ENCODE results near the gene KPRP.

KPRP gene

DNA sequence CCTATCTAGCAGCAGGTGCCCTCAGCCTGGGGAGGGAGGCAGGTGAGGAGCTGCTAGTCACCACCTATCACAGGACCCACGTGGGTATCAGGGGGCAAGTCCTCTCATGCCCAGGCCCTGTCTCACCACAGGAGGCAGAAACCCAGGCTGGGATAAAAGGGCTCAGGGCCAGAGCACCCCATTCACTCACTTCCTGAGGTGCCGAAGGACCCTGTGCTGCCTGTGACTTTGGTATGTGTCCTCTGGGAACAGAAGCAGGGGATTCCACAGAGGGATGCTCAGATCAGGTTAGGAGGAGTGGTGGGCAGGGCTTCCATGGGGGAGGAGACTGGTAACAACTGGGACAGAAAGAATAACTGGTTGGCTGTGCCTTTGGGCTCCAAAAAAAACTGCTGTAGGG, 28.3 kb downstream of the KPRP start, which contains the start of gene LCE1E:
TSS of gene LCE1E (plus strand) at position 181 of the 400 bp plus-strand sequence. CDS start 1,043 bp downstream, outside the sequence.
- in situ Hi-C loops (cut with HindIII; ENCODE audit: low sequenced_read_pairs), result no loop called here
- no peak for DNase-seq (ENCODE audit: low read depth, low spot score)
- TF ChIP-seq, protein P1, sequence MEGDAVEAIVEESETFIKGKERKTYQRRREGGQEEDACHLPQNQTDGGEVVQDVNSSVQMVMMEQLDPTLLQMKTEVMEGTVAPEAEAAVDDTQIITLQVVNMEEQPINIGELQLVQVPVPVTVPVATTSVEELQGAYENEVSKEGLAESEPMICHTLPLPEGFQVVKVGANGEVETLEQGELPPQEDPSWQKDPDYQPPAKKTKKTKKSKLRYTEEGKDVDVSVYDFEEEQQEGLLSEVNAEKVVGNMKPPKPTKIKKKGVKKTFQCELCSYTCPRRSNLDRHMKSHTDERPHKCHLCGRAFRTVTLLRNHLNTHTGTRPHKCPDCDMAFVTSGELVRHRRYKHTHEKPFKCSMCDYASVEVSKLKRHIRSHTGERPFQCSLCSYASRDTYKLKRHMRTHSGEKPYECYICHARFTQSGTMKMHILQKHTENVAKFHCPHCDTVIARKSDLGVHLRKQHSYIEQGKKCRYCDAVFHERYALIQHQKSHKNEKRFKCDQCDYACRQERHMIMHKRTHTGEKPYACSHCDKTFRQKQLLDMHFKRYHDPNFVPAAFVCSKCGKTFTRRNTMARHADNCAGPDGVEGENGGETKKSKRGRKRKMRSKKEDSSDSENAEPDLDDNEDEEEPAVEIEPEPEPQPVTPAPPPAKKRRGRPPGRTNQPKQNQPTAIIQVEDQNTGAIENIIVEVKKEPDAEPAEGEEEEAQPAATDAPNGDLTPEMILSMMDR (IDR thresholded peaks at IDR 0.05; ENCODE audit: low read depth, low read length), result no peak
- no peak within 1 kb of the TSS for H3K4me3 ChIP-seq (ENCODE audit: low read depth, low read length)

DNA sequence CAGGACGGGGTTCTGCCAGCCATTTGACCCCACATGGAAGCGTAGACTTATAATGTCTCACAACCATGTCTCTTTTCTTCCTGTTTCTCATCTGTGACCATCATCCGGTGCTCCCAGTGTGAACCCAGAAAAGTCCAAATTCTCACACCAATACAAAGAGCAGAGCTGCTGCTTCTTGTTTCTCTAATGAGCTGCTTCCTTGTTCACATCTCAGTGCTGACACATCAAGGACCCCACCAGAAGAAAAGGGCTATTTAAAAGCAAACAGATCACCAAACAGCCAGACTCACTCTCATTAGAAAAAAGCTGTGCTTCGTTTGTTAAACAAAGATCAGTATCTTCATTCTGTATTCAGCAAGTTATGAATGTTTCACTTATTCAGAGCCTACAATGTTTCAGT, 37.9 kb downstream of the KPRP start:
- DNase-seq (ENCODE audit: low read depth, low spot score), result no peak
- in situ Hi-C loops (cut with HindIII; ENCODE audit: low sequenced_read_pairs), result no loop called here
- H3K4me3 ChIP-seq (ENCODE audit: low read depth, low read length), result no peak overlapping the region
- TF ChIP-seq, protein P1 (IDR thresholded peaks at IDR 0.05; ENCODE audit: low read depth, low read length), result no peak

GRCh38 chr1:152796421-152796820, 38.6 kb downstream of the KPRP start, which contains the start of gene LCE1D:
Gene LCE1D, plus strand, starts transcription at chr1:152796721. Its CDS starts 1,074 bp downstream, at chr1:152797795.
- no peak for DNase-seq (ENCODE audit: low read depth, low spot score)
- in situ Hi-C loops (cut with HindIII; ENCODE audit: low sequenced_read_pairs), result no loop called here
- TF ChIP-seq, protein P1 (IDR thresholded peaks at IDR 0.05; ENCODE audit: low read depth, low read length), result no peak
- no peak within 1 kb of the TSS for H3K4me3 ChIP-seq (ENCODE audit: low read depth, low read length)

DNA sequence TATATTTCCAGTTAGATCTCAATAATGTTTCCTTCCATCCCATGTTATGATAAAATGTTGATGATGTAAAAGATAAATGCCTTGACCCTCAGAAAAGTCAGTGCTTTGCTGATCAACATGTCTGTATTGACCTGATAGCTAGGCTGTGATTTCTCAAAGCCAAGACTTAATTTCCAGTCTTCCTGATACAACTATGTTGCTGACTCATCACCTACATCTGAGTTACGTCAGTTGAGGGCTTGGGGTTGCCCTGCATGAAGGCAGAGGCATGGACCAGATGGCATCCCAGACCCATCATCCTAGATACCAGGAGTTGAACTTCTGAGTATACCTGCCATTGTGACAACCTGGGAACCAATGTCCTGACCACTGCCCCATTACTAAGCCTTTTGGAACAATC, 43.5 kb downstream of the KPRP start:
- in situ Hi-C loops (cut with HindIII; ENCODE audit: low sequenced_read_pairs), result no loop called here
- H3K4me3 ChIP-seq (ENCODE audit: low read depth, low read length), result no peak overlapping the region
- DNase-seq (ENCODE audit: low read depth, low spot score), result no peak
- TF ChIP-seq, protein P1 (IDR thresholded peaks at IDR 0.05; ENCODE audit: low read depth, low read length), result no peak

- TF ChIP-seq, protein P1 (IDR thresholded peaks at IDR 0.05; ENCODE audit: low read depth, low read length), result no peak
- no peak for DNase-seq (ENCODE audit: low read depth, low spot score)
- H3K4me3 ChIP-seq (ENCODE audit: low read depth, low read length), result no peak within 1 kb of the TSS
- in situ Hi-C loops (cut with HindIII; ENCODE audit: low sequenced_read_pairs), result no loop called here
These were observed 48.8 kb downstream of the KPRP start, which contains the start of gene LCE1C for GRCh38 chr1:152806576-152806975. Gene LCE1C, minus strand, starts transcription at chr1:152806651. Its CDS starts 1,173 bp downstream, at chr1:152805478.

- TF ChIP-seq, protein P1 (IDR thresholded peaks at IDR 0.05; ENCODE audit: low read depth, low read length), result no peak
- in situ Hi-C loops (cut with HindIII; ENCODE audit: low sequenced_read_pairs), result no loop called here
- H3K4me3 ChIP-seq (ENCODE audit: low read depth, low read length), result no peak overlapping the region
- DNase-seq (ENCODE audit: low read depth, low spot score), result no peak
These were observed 53.2 kb downstream of the KPRP start for GRCh38 chr1:152811050-152811449.

Measured in astrocyte of the spinal cord (primary cell).